NCI-H2029 treated with DMSO at 0.1 percent for 48 hours (cell line): Measurements from ENCODE around the gene FANCD2OS.
"Not testable (repeated sequence)": the region's sequence is repeated elsewhere in the genome, so short reads cannot be mapped to it uniquely, and the experiment has no call there.

Experiments
- DNase-seq: peaks from one replicate; lab custom pipeline; 2025; lab: John Stamatoyannopoulos, UW

The FANCD2OS gene

GRCh38 chr3:10108091-10108490, at the start of gene FANCD2OS:
Gene FANCD2OS (minus strand): TSS chr3:10108255. CDS start chr3:10104774, 3,481 bp downstream.
- no peak for DNase-seq

GRCh38 chr3:10157031-10157430, 49.0 kb upstream of the FANCD2OS start:
- no peak for DNase-seq

GRCh38 chr3:10155658-10156057, 47.6 kb upstream of the FANCD2OS start:
- DNase-seq = no peak

GRCh38 chr3:10155123-10155472, 47.0 kb upstream of the FANCD2OS start:
- no peak for DNase-seq

GRCh38 chr3:10154335-10155122, 46.5 kb upstream of the FANCD2OS start:
- no peak for DNase-seq

- no peak for DNase-seq
Observed at GRCh38 chr3:10150987-10151386, 42.9 kb upstream of the FANCD2OS start.

GRCh38 chr3:10149226-10149625, 41.2 kb upstream of the FANCD2OS start:
- DNase-seq = no peak

- DNase-seq = no peak
Observed at GRCh38 chr3:10145685-10146084, 37.6 kb upstream of the FANCD2OS start.

- DNase-seq = peak; percentile 72
Observed at GRCh38 chr3:10142707-10143560, 34.9 kb upstream of the FANCD2OS start.

GRCh38 chr3:10140996-10141546, 33.0 kb upstream of the FANCD2OS start:
- no peak for DNase-seq

GRCh38 chr3:10137178-10137577, 29.1 kb upstream of the FANCD2OS start:
- DNase-seq = no peak

- no peak for DNase-seq
Observed at GRCh38 chr3:10136426-10137005, 28.5 kb upstream of the FANCD2OS start.

GRCh38 chr3:10135872-10136271, 27.8 kb upstream of the FANCD2OS start:
- not testable (repeated sequence) for DNase-seq

GRCh38 chr3:10122724-10123123, 14.7 kb upstream of the FANCD2OS start:
- no peak for DNase-seq

GRCh38 chr3:10121064-10121463, 13.0 kb upstream of the FANCD2OS start:
- no peak for DNase-seq

GRCh38 chr3:10119376-10119775, 11.3 kb upstream of the FANCD2OS start:
- no peak for DNase-seq

- DNase-seq = no peak
Observed at GRCh38 chr3:10116928-10117327, 8.9 kb upstream of the FANCD2OS start.

GRCh38 chr3:10116138-10116460, 8.0 kb upstream of the FANCD2OS start:
- DNase-seq = peak; percentile 24

GRCh38 chr3:10115326-10116137, 7.5 kb upstream of the FANCD2OS start, which contains the start of gene BRK1:
Gene BRK1 (plus strand): TSS chr3:10115675. CDS start chr3:10115702, 27 bp downstream.
- peak; percentile 96 for DNase-seq

- no peak for DNase-seq
Observed at GRCh38 chr3:10106919-10107318, 1.1 kb downstream of the FANCD2OS start.

GRCh38 chr3:10099041-10099440, 9.0 kb downstream of the FANCD2OS start:
- no peak for DNase-seq

- no peak for DNase-seq
Observed at GRCh38 chr3:10093678-10094077, 14.4 kb downstream of the FANCD2OS start.
